Kidney glomerular epithelial cell (primary cell): Measurements from ENCODE around the gene VSIG10L.
A peak's percentile ranks its signal among the peaks of the same experiment; 100 is the strongest.

Source experiments
- DNase-seq: peaks from one replicate; lab custom pipeline; 2025; lab: John Stamatoyannopoulos, UW

VSIG10L gene

DNA sequence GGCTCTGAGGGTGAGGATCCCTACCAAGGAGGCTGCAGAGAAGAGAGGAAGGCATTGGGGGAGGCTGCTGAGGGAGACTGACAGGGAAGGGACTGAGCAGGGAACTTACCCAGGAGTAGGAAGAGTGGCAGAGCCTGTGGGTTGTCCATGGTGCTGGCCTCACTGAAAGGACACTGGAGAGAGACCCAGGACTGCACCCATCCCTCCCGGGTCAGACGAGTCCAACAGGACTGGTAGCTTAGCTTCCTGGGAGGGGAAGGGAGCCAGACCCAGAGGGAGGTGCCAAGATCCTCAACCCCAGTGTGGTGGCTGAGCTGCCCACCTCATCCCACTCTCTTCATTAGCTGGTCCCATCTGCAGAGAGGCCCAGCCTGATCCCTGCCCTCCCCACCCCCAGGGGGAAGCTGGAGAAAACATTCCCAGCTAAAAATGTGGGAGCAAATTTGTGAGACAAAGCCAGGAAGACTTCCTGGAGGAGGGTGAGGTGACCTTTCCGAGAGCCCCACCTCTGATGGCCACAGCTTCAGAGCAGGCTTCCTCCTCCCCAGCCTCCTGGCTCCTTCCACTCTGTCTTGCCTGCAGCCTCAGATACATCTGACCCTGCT lies at the start of gene VSIG10L:
Gene VSIG10L, minus strand, starts transcription at position 164 of the 605 bp plus-strand sequence. Its CDS starts 15 bp downstream, at position 149.
- no peak for DNase-seq

DNA sequence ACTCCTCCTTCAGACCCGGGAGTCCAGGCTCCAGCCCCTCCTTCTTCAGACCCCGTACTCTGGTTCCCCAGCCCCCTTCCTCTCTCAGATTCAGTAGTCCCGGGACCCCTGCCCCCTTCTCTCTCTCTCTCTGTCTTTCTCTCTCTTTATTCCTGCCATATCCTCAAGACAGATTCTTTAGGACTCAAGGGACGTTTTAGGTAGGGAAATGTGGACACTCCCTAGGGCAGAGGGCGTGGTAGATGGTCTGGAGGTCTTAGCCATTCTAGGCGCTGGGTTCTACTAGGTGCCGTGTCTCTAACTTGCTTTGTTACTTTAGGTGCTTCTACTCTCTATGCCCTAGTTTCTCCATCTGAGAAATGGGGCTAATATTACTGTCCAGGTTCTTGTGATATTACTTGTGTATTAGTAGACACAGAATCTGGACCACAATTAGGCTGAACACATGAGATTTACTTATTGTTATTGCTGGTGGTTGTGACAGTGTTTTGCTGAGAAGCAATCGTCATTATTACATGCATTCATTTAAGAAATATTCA lies 49.2 kb upstream of the VSIG10L start:
- DNase-seq: no peak

DNA sequence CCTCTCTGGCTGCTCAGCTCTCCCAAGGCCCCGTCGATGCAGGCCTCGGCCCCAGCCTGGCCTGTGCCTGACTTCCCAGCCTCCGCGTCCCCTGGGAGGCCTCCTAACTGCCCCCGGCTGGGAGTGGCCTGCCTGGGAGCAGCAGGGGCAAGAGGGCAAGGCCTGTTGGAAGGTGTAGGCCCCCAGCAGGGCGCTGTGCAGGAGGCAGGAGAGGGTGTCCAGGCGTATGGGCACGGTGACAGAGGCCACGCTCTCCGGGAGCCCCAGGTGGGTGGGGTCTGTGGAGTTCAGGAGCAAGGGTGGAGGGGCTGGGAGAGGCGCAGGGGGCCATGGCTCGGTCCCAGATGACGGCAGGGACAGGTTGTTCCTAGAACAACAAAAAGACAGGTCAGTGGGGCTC lies 47.2 kb upstream of the VSIG10L start:
- DNase-seq: no peak

DNA sequence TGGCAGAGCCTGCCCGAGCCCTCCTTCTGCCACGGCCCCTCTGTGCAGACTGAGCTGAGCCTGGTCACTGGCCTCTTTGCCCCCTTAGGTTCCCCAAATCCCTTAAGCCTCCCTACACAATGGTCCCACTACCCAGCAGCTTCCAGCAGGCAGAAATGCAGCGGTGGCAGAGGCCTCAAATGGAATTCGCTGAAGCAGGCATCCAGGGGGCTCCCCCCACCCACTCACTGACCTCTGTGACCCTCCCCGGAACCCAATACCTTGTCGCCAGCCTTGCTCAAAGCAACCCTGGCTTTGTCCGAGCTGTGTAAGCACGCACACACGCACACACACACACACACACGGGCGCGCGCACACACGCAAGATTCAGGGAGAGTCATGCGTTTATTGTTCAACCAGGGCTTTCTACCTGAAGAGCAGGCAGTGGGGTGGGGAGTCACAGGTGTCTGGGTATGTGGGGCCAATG lies 46.0 kb upstream of the VSIG10L start, which contains the start of gene LIM2:
Gene LIM2, minus strand, starts transcription at position 51 of the 466 bp plus-strand sequence. CDS start 531 bp downstream, outside the sequence.
- DNase-seq: no peak

DNA sequence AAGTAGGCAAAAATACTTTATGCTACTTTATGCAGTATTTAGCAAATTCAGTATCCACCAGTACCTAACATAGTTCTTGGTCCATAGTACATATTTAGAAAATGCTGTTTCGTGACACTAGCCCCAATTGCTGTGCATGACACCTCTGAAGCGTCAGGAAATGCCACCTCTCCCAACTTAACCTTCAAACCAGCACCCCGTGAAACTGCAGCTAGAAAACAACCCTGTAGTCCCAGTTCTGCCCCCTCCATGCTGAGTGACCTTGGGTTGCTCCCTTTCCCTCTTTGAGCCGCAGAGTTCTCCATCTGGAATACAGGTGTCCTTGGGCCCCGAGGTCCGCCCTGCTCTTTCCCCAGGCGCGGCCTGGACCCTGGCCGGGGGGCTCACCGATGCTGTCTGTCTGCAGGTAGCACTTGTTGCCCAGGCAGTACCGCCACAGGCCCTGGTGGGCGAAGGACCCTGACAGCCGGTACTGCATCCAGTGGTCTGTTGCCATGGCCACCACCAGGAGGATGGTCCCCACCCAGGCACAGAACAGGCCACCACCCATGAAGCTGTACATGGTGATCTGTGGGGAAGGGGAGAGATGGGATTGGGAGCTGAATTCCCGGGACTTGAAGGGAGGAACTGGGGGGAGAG lies 45.1 kb upstream of the VSIG10L start:
- no peak for DNase-seq

DNA sequence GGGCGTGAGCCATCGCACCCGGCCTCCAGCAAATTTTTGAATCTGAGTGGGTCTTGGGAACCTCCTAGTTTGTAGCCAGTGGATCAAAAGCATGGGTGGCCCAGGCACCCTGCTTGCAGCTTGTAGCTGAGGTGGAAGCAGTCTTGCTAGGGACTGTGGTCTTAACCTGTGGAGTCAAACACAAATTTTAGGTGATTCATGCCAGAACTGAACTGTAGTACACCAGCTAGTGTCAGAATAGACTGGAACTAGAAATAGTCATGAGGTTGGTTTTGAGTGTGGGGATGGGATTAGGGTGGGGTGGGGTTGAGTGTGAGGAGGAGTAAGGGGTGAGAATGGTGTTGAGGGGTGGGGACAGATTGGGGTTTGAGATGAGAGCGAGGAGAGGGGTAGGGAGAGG lies 40.1 kb upstream of the VSIG10L start:
- no peak for DNase-seq

DNA sequence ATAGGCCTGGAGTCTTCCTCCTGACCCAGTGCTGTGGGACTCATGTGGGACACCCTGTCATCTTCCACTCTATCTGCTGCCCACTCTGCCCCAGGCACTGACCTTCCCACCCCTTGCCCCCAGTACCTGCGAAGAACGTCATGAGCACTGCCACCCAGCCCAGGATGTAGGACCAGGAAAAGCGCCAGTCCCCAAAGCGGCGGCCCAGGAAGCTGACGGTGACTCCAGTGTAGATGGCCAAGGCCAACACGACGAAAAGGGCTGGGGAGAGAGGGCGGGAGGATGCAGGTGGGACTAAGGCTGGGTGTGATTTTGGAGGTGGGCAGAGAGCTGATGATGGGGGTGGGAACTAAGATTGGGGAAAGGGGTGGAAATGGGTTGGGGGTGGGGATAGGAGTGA lies 38.4 kb upstream of the VSIG10L start:
- no peak for DNase-seq

DNA sequence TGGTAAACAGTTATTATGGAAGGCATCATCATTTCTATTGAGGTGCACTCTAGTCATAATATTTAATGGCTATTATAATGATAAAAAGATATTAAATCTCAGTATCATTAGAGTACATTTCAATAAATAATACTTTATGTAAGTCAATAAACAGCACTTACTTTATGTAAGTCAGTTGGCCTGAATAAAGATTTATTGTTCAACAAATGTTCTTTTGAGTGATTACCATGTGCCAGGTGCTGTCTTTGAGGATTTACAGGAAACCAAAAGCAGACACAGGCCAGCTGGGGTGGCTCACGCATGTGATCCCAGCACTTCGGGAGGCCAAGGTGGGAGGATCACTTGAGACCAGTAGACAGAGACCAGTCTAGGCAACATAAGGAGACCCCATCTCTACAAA lies 35.5 kb upstream of the VSIG10L start:
- no peak for DNase-seq

DNA sequence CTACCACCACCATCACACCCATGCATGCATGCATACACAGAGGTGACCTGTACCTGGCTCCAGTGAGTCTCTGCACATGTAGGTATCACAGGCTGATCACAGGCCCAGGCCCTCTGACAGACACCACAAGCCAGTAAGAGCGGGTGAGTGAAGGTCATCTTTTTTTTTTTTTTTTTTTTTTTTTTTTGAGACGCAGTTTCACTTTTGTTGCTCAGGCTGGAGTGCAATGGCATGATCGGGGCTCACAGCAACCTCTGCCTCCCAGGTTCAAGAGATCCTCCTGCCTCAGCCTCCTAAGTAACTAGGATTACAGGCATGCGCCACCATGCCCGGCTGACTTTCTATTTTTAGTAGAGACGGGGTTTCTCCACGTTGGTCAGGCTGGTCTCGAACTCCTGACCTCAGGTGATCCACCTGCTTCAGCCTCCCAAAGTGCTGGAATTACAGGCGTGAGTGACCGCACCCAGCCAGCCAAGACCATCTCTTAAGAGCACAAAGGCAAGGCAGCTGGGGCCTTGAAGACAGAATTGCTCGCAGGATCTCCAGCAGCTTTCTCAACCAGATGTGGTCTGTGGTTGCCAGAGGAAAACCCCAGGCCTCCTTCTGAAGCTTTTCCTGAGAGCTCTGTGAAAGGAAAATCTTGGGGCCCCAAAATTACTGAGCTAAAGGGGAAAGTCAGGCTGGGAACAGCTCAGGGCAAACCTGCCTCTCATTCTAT lies 33.7 kb upstream of the VSIG10L start:
- no peak for DNase-seq

DNA sequence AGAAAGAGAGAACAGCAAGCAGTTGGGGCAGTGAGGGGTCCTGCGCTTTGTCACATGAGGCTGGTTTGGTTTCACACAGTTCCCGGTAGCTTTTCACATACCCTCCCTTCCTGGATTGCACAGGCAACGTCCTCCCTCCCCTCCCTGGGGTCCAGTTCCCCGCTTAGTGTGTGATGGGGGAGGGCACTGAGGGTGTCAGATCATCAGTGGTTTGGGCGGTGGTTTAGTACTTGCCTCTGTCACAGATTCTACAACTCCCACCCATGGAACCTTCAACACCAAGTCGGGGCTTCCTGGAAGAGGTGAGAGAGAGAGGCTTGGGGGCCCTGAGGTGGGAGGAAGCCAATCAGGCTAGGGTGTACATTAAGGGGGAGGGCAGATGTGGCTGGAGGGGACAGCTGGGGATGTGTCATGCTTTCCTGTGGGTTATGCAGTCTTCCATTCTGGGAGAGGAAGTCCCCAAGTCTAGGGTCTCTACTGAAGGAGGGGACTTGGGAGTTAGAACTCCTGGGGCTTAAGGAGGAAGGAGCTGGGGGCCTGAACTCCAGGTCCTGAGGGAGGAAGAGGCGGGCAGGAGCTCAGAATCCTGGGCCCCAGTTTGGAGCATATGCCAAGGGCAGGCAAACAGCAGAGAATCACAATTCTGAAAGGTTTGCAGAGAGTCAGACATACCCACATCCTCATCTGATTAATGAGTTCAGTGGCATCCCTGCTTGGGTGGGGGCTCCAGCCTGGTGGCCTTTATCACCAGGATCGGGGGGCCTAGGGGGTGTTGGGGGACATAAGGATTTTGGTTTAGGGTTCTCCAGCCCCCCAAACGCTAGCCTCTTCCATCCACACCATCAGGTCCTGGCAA lies 30.9 kb upstream of the VSIG10L start, which contains the start of gene NKG7:
Gene NKG7, minus strand, starts transcription at position 6 of the 856 bp plus-strand sequence. CDS start 119 bp downstream, outside the sequence.
- no peak for DNase-seq

DNA sequence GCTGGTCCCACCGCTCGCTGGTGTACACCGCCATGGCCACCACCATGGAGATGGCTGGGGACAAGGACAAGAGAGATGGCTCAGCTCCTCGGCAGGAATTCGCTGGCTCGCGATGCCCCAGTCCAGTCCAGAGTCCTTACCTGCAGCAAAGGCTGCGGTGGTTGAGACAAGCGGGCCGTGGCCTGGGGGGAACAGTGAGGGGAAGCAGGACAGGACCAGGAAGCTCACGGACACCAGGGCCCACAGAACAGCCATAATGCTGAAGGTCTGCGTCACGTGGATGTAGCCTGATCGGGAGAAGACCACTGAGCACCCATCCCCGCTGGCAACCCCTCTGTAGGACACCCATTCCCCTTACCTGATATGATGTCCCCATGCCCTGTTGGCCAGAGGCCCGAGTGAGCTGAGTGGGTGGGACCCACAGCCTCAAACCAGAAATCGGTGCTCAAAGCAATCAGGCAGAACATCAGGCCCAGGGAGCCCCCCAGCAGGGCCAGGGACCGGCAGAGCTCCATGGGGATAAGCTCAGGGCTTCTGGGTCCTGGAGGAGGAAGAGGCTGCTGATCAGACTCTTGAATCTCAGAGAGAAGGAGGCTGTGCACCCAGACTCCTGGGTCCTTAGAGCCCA lies 30.2 kb upstream of the VSIG10L start:
- no peak for DNase-seq

DNA sequence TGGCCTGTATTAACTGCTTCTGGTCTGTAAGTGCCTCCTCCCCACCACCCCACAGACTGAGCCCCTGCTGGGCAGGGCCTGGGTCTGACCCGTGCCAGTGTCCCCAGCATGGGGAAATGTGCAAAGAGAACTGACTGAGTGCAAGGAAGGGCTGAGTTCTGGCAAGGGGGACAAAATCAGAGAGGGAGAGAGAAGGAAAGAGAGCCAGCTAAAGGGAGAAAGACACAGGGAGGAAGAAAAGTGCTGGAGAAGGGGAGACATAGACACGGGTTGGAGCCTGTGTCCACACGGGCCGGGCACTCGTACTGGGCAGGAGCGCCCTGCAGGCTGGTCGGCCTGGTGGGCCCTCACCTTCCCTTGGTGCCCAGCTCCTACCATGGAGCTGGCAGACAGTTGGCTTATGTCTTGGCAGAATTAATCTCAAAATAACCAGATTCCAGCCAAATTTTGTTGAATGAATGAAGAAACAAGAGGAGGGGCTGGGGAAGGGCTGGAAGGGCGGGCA lies 29.3 kb upstream of the VSIG10L start:
- DNase-seq: no peak

DNA sequence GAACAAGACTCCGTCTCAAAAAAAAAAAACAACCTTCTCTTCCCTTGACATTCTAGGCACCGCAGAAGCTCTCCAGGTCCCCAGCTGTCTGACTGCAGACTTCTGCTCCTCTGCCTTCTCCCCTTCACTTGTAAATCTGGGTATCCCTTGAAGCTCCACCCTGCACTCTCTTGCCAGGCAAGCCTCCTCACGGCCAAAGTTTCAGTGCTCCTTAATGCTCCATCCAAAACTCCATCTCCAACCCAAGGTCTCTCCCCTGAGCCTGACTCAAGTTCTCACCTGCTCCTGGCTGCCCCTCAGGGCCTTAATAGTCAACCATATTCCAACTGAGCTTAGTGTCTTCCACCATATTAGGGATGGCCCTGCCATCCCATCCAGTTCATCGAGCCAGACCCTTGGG lies 28.3 kb upstream of the VSIG10L start:
- no peak for DNase-seq

DNA sequence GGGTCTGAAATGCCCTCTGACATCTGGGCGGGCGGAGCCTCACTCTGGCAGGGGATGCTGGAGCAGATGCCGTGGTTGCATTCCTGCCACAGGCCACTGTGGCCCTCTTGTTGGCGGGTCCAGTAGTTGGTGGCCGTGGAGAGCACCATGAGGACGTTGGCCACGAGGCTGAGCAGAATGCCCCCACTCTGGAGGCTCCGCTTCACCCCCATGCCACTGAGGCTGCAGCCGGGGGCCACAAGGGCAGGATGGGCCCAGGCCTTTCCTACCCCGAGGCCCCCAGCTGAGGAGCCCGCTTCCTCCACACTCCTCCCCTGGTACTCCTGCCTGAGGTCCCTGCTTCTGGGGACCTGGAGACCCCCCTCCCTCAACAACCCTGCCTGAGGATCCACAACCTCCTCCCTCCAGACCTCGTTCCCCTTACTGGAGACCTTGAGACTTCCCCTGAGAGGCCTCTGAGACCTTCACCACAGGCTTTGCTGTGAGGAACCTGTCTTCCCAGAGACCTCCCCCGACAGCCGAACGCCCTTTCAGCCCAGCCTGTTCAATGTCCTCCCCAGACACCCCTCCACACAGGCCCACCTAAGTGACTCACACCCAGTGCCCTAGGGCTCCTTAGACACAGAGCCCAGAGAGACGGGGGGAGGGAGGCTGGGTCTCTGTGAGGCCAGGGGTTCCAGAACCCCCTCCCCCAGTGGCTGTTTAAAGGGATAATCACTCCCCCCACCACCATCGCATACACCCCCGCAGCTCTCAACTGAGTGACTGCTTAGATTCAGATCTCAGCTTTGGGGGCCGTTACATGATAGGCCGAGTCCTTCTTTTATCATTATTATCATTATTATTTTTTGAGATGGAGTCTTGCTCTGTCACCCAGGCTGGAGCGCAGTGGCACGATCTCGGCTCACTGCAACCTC lies 26.7 kb upstream of the VSIG10L start, which contains the start of gene CLDND2:
Gene CLDND2, minus strand, starts transcription at position 638 of the 917 bp plus-strand sequence. Its CDS starts 426 bp downstream, at position 212.
- no peak for DNase-seq

DNA sequence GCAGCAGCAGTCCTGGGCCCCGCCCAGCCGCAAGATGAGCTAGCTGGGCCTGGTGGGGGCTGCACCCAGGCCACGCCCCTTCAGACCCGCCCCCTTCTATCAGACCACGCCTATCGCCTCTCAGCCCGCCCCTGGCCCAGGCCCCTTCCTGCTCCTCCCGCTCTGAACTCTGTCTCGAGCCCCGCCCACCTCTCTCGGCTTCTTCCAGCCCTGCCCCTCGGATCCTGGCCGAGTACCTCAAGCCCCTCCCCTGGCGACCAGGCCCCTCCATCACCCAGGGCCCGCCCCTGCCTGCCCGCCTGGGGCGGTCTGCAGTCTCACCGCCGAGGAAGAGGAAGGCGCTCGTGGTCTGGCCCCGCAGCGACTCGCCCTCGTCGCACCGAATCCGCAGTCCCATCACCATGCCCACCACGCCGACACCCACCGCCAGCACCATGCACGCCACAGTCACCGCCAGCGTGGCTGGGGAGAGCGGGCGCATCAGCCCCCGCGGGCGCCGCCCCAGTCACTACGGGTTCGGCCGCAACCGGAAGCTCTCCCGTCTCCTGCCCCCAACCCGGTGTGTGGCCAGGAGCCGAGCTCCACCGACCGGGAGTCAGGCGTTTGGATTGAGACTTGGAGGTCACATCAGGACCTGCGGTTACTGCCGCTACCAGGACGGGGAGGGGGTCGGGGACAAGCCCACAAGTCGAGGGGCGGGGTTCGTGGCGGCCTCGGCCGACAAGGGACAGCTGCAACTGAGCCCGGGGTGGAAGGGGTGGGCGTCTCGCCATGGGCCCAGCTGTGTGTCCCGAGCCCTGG lies 25.8 kb upstream of the VSIG10L start:
- peak; percentile 96 for DNase-seq

DNA sequence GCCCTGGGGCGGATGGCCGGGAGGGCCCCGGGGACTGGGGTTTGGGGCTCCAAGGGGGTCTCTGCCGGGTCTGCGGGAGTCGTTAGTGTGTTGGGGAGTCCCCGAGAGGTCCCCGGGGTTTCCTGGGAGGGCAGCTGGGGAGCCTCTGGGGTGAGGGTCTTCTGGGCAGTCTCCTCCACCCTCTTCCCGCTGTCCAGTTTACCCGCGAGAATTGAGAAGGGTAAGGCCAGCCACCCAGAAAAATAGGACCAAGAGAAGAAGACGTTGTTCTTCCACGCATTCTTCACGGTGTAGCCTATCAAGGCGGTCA lies 25.3 kb upstream of the VSIG10L start:
- no peak for DNase-seq

DNA sequence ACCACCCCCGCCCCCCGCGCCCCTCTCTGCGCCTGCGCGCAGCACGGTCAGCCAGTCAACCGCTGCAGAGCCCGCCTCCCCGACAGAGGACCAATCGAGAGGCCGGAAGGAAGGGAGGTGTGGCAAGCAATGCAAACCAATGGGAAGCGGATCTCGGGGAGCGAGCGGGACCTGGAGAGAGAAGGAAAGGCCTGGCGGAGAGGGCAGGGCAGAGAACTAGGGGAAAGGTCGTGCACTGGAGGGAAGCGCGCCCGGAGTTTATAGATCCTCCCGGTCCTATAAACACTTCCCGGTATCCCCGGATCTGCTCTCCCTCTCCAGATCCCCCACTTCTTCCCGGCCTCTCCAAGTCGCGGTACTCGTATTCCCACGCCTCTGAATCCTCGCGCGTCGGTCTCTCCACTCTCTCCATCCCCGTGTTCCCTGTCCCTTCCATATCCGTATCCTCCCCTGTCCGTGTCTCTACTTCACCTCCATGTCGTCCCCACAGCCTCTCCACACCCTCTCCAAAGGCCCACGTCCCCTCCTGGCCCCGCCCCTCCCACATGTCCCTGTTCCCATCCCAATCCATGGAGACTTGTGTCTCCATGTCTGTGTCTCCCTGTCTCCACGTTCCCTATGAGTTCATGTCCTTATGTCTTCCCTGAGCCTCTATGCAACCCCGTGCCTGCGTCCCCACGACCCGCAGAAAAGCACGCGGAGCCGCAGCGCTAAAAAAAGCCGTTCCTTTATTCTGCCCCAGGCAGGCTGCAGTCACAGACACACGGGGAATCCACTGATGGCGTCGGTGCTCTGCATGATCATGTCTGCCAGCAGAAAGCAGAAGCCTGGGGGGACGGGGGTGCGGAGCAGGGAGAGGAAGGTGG lies 24.7 kb upstream of the VSIG10L start:
- DNase-seq: peak; percentile 89

DNA sequence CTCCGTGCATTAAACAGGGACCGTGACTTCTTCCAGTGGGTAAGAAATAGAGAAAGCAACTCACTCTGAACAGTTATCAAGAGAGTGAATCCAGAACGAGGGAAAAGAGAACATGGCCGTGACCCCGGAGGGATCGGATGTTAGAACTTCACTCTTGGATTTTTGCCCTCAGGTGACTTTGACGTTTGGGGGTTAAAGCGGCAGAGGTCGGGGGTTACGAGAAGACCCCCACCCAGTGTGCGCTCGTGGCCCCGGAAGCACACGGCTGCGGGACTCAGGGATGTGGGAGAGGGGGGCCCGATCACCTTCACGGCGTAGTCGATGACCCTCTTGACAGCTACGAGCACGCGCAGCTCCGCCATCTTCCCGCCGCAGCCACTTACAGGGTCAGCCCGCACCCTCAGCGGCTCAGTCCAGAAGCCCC lies 24.0 kb upstream of the VSIG10L start, which contains the start of gene ETFB:
Gene ETFB, minus strand, starts transcription at position 424 of the 424 bp plus-strand sequence. Its CDS starts 62 bp downstream, at position 362.
- no peak for DNase-seq
